BLaER1 treated with 17β-estradiol and CSF1 and Interleukin-3, amounts not matched to agents 10 nM and 100 nM (cell line): ENCODE data around the gene THOC7.

Experiments used
- H3K27ac ChIP-seq, 11 experiments: shearing (Covaris generic); formaldehyde crosslinking; 2 replicates each; pipeline ENCODE4 v1.8.1; 2022
- H3K27me3 ChIP-seq, 11 experiments: shearing (Covaris generic); formaldehyde crosslinking; 2 replicates each; pipeline ENCODE4 v1.8.1; 2022
- H3K36me3 ChIP-seq, 11 experiments: shearing (Covaris generic); formaldehyde crosslinking; 2 replicates each; pipeline ENCODE4 v1.8.1; 2022
- H3K4me1 ChIP-seq, 10 experiments: shearing (Covaris generic); formaldehyde crosslinking; 2 replicates each; pipeline ENCODE4 v1.8.1; 2022
- H3K4me2 ChIP-seq, 11 experiments: shearing (Covaris generic); formaldehyde crosslinking; 2 replicates each; pipeline ENCODE4 v1.8.1; 2022
- H3K4me3 ChIP-seq, 10 experiments: shearing (Covaris generic); formaldehyde crosslinking; 2 replicates each; pipeline ENCODE4 v1.8.1; 2022
- H3K9ac ChIP-seq, 11 experiments: shearing (Covaris generic); formaldehyde crosslinking; 2 replicates each; pipeline ENCODE4 v1.8.1; 2022
- H3K9me3 ChIP-seq, 11 experiments: shearing (Covaris generic); formaldehyde crosslinking; replicated peaks in 1 of 11; 2 replicates each; pipeline ENCODE4 v1.8.1; 2022
- H4K20me1 ChIP-seq, 11 experiments: shearing (Covaris generic); formaldehyde crosslinking; 2 replicates each; pipeline ENCODE4 v1.8.1; 2022
- Cebpa-rat ChIP-seq, 11 experiments: shearing (Covaris generic); IDR thresholded peaks; 2 replicates each; pipeline ENCODE4 v1.8.1; 2022

The THOC7 gene

DNA sequence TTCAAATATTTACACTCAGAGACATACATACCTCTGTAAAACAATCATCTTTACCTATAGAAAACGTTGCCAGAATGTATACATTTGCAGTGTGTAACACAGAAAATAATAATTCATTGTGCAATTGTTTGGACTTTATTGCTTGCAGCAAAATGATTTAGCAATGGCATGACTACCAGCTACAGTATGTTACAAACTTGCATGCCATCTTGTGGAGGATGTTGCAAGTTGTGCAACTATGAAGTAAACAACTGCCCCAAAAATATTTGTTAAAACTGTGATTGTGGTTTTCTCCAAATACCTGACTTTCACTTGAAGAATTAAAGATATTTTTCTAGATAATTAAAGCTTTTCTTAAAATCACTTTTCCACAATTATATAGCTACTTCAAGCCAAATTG lies 71.6 kb downstream of the THOC7 start:
- H3K4me1 ChIP-seq, result no peaks in the 10 kb centered on the region
- no peak overlapping the region for H3K9ac ChIP-seq
- H3K36me3 ChIP-seq, result no peaks in the 10 kb centered on the region
- TF ChIP-seq Cebpa-rat (IDR thresholded peaks at IDR 0.05), result peak in 1 of 11 experiments; percentile 69; a peak in 3 of 22 replicates
- H3K4me2 ChIP-seq, result no peak overlapping the region
- H3K9me3 ChIP-seq, result no peaks in the 10 kb centered on the region
- no peaks in the 10 kb centered on the region for H4K20me1 ChIP-seq
- H3K4me3 ChIP-seq, result no peak overlapping the region
- no peak overlapping the region for H3K27ac ChIP-seq
- H3K27me3 ChIP-seq, result no peaks in the 10 kb centered on the region
